ENCODE results near the gene TGFBR3L. TPM values are rescaled to one million over a fixed set of nuclear protein-coding genes. Genes with fewer than 3 reads are reported as not detected.

The TGFBR3L gene
- total and polyA plus RNA-seq, 2 donors (not counting 3 experiments of a cell fraction or from before 2014, with no cell fraction given) = 0.35 TPM; not detected in 1

DNA sequence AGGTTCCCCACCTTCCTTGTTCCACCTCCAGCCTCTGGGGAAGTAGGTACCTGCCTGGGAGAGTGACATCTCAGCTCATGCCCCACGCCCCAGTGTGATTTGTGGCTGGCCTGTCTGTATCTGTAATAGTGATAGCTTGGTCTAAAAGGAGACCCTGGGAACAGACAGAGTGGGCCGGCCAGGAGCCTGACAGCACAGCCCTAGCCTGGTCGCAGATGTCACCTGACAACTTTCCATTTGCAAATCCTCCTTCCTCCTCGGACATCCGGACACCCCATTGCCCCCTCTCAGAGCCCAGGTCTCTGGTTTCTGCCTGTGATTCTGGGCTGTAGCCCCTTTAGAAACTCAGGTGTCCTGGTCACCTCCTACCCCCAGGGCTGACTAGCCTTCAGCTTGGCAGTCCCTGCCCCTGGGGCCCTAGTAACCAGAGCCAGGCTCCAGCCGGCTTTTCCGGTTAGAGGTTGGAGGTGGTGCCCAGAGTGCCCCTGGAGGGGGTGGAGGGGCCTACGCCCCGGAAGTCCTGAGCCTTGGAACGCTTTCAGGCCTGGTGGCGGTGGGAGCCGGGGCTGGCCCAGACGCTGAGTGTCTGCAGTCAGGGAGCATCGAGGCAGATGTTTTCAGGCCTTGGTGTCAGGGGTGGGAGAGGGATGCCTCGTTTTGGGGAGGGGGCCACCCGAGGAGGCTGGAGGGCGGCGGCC lies 19.9 kb upstream of the TGFBR3L start:
- intact Hi-C loops (cut with micrococcal nuclease) = no loop called here
- TF ChIP-seq MYC (IDR thresholded peaks at IDR 0.05; ENCODE audit: low read depth, low read length) = no peak
- H2AFZ ChIP-seq (ENCODE audit: low read depth, low read length) = no peak overlapping the region
- no peak overlapping the region for H3K9ac ChIP-seq (replicated peaks; ENCODE audit: extremely low read depth, insufficient read depth, low read length)
- H3K4me3 ChIP-seq (replicated peaks in 1 of 3; ENCODE audit: insufficient read depth in 1 of 3, low read depth in 1 of 3, low read length in 3 of 3) = no peak overlapping the region
- H3K36me3 ChIP-seq (ENCODE audit: control insufficient read depth in 2 of 2, extremely low read depth in 1 of 2, insufficient read depth in 2 of 2, low read length in 2 of 2) = no peaks in the 10 kb centered on the region
- no peak overlapping the region for H3K4me2 ChIP-seq (ENCODE audit: insufficient read depth, low read length)
- H3K27ac ChIP-seq (ENCODE audit: insufficient read depth, low read depth, low read length) = no peak overlapping the region
- H3K4me1 ChIP-seq (ENCODE audit: control insufficient read depth, extremely low read depth, insufficient read depth, low read length) = no peaks in the 10 kb centered on the region
- H3K9me1 ChIP-seq (replicated peaks; ENCODE audit: control insufficient read depth, extremely low read depth, insufficient read depth, low read length) = no peaks in the 10 kb centered on the region
- DNase-seq (ENCODE audit: low read depth, low spot score) (no peak), FAIRE-seq (no peak)
- H3K27me3 ChIP-seq (ENCODE audit: control insufficient read depth in 2 of 2, insufficient read depth in 2 of 2, low read length in 2 of 2) = no peaks in the 10 kb centered on the region
- no peaks in the 10 kb centered on the region for H4K20me1 ChIP-seq (replicated peaks; ENCODE audit: control insufficient read depth, extremely low read depth, insufficient read depth, low read length)
- no peaks in the 10 kb centered on the region for H3K9me3 ChIP-seq (replicated peaks; ENCODE audit: control insufficient read depth, insufficient read depth, low read length)
- ChIA-PET CTCF (no interaction called here), POLR2A (interaction anchor here (0.6 kb wide), 1 partner anchor 307 kb away, joined by 6 read pairs; no protein-coding TSS in a partner anchor)
- no peaks in the 10 kb centered on the region for H3K79me2 ChIP-seq (ENCODE audit: control insufficient read depth, insufficient read depth, low read length)
- no TSS peak for BruUV-seq (replicated peaks)
- dilution Hi-C loops (cut with MboI; ENCODE audit: extremely low pct_ligation_motif_present, low sequenced_read_pairs) = no loop called here

- no peak for FAIRE-seq
- H4K20me1 ChIP-seq (replicated peaks; ENCODE audit: control insufficient read depth, extremely low read depth, insufficient read depth, low read length) = no peaks in the 10 kb centered on the region
- no peaks in the 10 kb centered on the region for H3K9me1 ChIP-seq (replicated peaks; ENCODE audit: control insufficient read depth, extremely low read depth, insufficient read depth, low read length)
- no peaks in the 10 kb centered on the region for H3K79me2 ChIP-seq (ENCODE audit: control insufficient read depth, insufficient read depth, low read length)
- H2AFZ ChIP-seq (ENCODE audit: low read depth, low read length) = no peak overlapping the region
- ChIA-PET CTCF (no interaction called here), POLR2A (no interaction called here)
- no peak for DNase-seq (ENCODE audit: low read depth, low spot score)
- H3K4me2 ChIP-seq (ENCODE audit: insufficient read depth, low read length) = no peak overlapping the region
- H3K4me3 ChIP-seq (replicated peaks in 1 of 3; ENCODE audit: insufficient read depth in 1 of 3, low read depth in 1 of 3, low read length in 3 of 3) = no peak overlapping the region
- H3K36me3 ChIP-seq (ENCODE audit: control insufficient read depth in 2 of 2, extremely low read depth in 1 of 2, insufficient read depth in 2 of 2, low read length in 2 of 2) = no peaks in the 10 kb centered on the region
- BruUV-seq (replicated peaks) = no TSS peak
- H3K4me1 ChIP-seq (ENCODE audit: control insufficient read depth, extremely low read depth, insufficient read depth, low read length) = no peaks in the 10 kb centered on the region
- intact Hi-C loops (cut with micrococcal nuclease) (no loop called here), dilution Hi-C loops (cut with MboI; ENCODE audit: extremely low pct_ligation_motif_present, low sequenced_read_pairs) (no loop called here)
- no peaks in the 10 kb centered on the region for H3K27me3 ChIP-seq (ENCODE audit: control insufficient read depth in 2 of 2, insufficient read depth in 2 of 2, low read length in 2 of 2)
- TF ChIP-seq CTCF (IDR thresholded peaks at IDR 0.05; ENCODE audit: extremely low read depth in 1 of 2, insufficient read depth in 1 of 2, low read depth in 1 of 2, low read length in 2 of 2) = no peak
- TF ChIP-seq GATA2 (IDR thresholded peaks at IDR 0.05; ENCODE audit: insufficient read depth, insufficient read length, low read depth, low read length) = no peak
- no peak for TF ChIP-seq POLR2A (IDR thresholded peaks at IDR 0.05; ENCODE audit: low read depth, low read length)
- TF ChIP-seq, protein P1, sequence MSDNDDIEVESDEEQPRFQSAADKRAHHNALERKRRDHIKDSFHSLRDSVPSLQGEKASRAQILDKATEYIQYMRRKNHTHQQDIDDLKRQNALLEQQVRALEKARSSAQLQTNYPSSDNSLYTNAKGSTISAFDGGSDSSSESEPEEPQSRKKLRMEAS (IDR thresholded peaks at IDR 0.05; ENCODE audit: insufficient read depth, insufficient read length) = no peak
- no peak for TF ChIP-seq FOS (IDR thresholded peaks at IDR 0.05; ENCODE audit: borderline replicate concordance, insufficient read depth, low read length)
- no peak overlapping the region for H3K9ac ChIP-seq (replicated peaks; ENCODE audit: extremely low read depth, insufficient read depth, low read length)
- H3K27ac ChIP-seq (ENCODE audit: insufficient read depth, low read depth, low read length) = no peak overlapping the region
- no peaks in the 10 kb centered on the region for H3K9me3 ChIP-seq (replicated peaks; ENCODE audit: control insufficient read depth, insufficient read depth, low read length)
Observed at GRCh38 chr19:7895565-7895964, 19.1 kb upstream of the TGFBR3L start.
